ENCODE results near the gene DEXI.

DNA sequence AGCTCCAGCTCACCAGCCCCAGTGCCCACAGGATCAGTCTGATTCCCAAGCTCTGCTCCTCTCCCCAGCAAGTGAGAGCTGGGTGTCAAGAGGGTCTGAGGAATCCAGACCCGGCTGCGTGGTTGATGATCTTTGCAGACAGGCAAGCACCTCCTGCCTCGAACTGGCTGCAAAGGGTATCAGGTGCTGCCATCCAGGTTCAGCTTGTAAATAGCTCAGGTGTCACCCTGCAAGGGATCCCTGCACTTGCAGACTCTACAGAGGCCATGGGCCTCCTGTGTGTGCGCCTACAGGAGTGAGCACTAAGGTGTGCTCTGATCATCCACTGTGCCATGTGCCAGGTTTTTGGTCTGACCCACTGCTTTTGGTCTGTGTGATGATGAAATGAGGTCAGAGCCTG is 16.2 kb downstream of the DEXI start:
- TF ChIP-seq, protein P1, sequence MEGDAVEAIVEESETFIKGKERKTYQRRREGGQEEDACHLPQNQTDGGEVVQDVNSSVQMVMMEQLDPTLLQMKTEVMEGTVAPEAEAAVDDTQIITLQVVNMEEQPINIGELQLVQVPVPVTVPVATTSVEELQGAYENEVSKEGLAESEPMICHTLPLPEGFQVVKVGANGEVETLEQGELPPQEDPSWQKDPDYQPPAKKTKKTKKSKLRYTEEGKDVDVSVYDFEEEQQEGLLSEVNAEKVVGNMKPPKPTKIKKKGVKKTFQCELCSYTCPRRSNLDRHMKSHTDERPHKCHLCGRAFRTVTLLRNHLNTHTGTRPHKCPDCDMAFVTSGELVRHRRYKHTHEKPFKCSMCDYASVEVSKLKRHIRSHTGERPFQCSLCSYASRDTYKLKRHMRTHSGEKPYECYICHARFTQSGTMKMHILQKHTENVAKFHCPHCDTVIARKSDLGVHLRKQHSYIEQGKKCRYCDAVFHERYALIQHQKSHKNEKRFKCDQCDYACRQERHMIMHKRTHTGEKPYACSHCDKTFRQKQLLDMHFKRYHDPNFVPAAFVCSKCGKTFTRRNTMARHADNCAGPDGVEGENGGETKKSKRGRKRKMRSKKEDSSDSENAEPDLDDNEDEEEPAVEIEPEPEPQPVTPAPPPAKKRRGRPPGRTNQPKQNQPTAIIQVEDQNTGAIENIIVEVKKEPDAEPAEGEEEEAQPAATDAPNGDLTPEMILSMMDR (conservative IDR thresholded peaks at IDR 0.05 in 1 of 2, IDR thresholded peaks at IDR 0.05 in 1 of 2; ENCODE audit: low read depth in 1 of 2, low read length in 2 of 2) = no peak
- TF ChIP-seq EZH2 (IDR thresholded peaks at IDR 0.05; ENCODE audit: low read length, missing control alignments) = no peak
